GM12892 (cell line): ENCODE data around the gene PALLD.

Experiments used
- POLR2A ChIP-seq: IDR thresholded peaks from 2 replicates; pipeline ENCODE4 v1.6.1; 2011; ENCODE audit warnings: low read depth, low read length, control low read depth
- POLR2AphosphoS5 ChIP-seq: IDR thresholded peaks from 2 replicates; pipeline ENCODE4 v1.6.1; 2011; ENCODE audit warnings: low read depth, low read length, control low read depth
- TAF1 ChIP-seq: IDR thresholded peaks from 2 replicates; pipeline ENCODE4 v1.6.1; 2011; ENCODE audit warnings: low read depth, mild to moderate bottlenecking, control low read depth, low read length, borderline replicate concordance

DNA sequence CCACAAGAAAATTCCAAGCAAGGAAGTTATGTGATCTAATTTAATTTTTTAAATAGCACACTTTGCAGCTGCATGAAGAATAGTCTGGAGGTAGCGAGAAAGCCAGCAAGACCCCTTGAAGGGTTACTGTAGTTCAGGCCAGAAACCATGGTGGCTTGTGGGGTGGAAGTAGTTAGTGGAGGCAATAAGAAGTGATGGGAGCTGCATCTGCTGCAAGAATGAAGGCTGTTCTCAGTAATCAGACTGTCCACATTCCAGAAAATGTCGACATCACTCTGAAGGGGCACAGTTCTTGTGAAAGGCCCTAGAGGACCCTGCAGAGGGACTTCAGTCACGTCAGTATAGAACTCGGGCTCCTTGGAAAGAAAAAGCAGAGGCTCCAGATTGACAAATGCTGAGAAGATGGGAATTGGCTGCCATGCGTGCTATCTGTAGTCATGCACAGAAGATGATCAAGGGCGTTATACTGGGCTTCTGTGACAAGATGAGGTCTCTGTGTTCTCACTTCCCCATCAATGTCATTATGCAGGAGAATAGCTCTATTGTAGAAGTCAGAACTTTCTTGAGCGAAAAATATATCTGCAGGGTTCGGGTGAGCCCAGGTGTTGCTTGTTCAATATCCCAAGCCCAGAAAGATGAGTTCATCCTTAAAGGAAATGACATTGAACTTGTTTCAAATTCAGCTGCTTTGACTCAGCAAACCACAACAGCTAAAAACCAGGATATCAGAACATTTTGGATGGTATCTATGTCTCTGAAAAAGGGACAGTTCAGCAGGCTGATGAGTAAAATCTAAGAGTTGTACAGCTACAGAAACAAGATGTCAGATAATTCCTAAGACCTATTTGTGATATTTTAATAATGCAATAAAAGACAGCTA, 259.0 kb downstream of the PALLD start:
- TF ChIP-seq POLR2AphosphoS5: no peak
- no peak for TF ChIP-seq POLR2A
- TF ChIP-seq TAF1: no peak
